Epithelial cell of proximal tubule (primary cell): Measurements from ENCODE around the gene KRTAP10-12. TPM values are rescaled to one million over a fixed set of nuclear protein-coding genes. Genes with fewer than 3 reads are reported as not detected.

Experiments
- DNase-seq: peaks from one replicate; pipeline ENCODE4 v3.0.0-alpha.2; 2011; ENCODE audit warnings: low read depth
- H3K4me3 ChIP-seq: 2 replicates; pipeline ENCODE4 v1.5.1; 2011; ENCODE audit warnings: low read depth, mild to moderate bottlenecking, low read length
- CTCF ChIP-seq: conservative IDR thresholded peaks from 2 replicates; pipeline ENCODE4 v1.5.1; 2012; ENCODE audit warnings: low read depth, mild to moderate bottlenecking, low read length
- total RNA-seq: library from RNA; depleted of rRNA; stranded (reverse); fragments of >200 nt; gene quantifications from 2 replicates; pipeline ENCODE4 v1.2.3, GENCODE V29; 2015

Gene KRTAP10-12
- total RNA-seq, 1 donor from 2014 or later, result not detected

GRCh38 chr21:44706706-44707581 lies 10.0 kb downstream of the KRTAP10-12 start:
- DNase-seq, result no peak
- no peak overlapping the region for H3K4me3 ChIP-seq
- TF ChIP-seq CTCF, result no peak

- DNase-seq, result no peak
- no peak for TF ChIP-seq CTCF
- H3K4me3 ChIP-seq, result no peak overlapping the region
These were observed 11.4 kb downstream of the KRTAP10-12 start for GRCh38 chr21:44708213-44708865.

- no peak overlapping the region for H3K4me3 ChIP-seq
- no peak for TF ChIP-seq CTCF
- no peak for DNase-seq
These were observed 12.0 kb downstream of the KRTAP10-12 start for GRCh38 chr21:44708866-44709425.

- no peak for DNase-seq
- TF ChIP-seq CTCF, result no peak
- H3K4me3 ChIP-seq, result no peak overlapping the region
These were observed 12.7 kb downstream of the KRTAP10-12 start for GRCh38 chr21:44709426-44710293.

- no peak overlapping the region for H3K4me3 ChIP-seq
- TF ChIP-seq CTCF, result no peak
- DNase-seq, result no peak
These were observed 13.3 kb downstream of the KRTAP10-12 start for GRCh38 chr21:44710294-44710665.

- no peak for DNase-seq
- no peak overlapping the region for H3K4me3 ChIP-seq
- no peak for TF ChIP-seq CTCF
These were observed 13.9 kb downstream of the KRTAP10-12 start for GRCh38 chr21:44710756-44711326.
